Measurements from ENCODE around the gene PKP3.

PKP3 gene

GRCh38 chr11:381501-382072 lies 12.4 kb upstream of the PKP3 start:
- TF ChIP-seq CTCF (IDR thresholded peaks at IDR 0.05; ENCODE audit: low read length, missing control alignments) = no peak
- DNase-seq (ENCODE audit: low read depth) = no peak
- H3K4me3 ChIP-seq (replicated peaks; ENCODE audit: low read depth, low read length) = no peak overlapping the region

DNA sequence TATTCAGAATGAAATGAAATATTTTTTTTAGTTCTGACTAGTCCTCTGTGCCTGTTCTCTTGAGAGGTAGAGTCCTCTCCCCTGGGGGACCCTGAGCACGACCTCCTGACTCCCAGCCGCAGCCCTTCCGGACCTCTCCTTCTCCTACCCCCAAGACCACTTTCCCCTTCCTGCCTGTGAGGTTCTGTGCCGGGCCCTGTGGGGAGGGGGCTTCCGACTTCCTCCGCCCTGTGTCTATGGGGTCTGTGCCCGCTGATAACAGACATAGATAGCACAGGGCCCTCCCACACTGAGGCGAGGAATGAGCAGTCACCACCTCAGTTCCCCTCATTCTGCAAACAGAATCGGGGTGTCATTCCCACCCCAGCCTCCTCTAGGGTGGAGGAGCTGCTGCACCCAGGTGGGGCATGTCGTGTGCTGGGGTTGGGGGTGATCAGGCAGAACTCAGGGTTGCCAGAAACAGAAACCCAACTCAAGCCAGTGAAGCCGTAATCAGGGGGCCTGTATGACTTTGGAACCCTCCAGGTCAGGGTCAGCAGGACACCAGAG lies 11.9 kb upstream of the PKP3 start:
- no peak overlapping the region for H3K4me3 ChIP-seq (replicated peaks; ENCODE audit: low read depth, low read length)
- no peak for DNase-seq (ENCODE audit: low read depth)
- no peak for TF ChIP-seq CTCF (IDR thresholded peaks at IDR 0.05; ENCODE audit: low read length, missing control alignments)

- no peak for DNase-seq (ENCODE audit: low read depth)
- TF ChIP-seq CTCF (IDR thresholded peaks at IDR 0.05; ENCODE audit: low read length, missing control alignments) = no peak
- H3K4me3 ChIP-seq (replicated peaks; ENCODE audit: low read depth, low read length) = no peak overlapping the region
Observed at GRCh38 chr11:383431-383830, 10.6 kb upstream of the PKP3 start.

DNA sequence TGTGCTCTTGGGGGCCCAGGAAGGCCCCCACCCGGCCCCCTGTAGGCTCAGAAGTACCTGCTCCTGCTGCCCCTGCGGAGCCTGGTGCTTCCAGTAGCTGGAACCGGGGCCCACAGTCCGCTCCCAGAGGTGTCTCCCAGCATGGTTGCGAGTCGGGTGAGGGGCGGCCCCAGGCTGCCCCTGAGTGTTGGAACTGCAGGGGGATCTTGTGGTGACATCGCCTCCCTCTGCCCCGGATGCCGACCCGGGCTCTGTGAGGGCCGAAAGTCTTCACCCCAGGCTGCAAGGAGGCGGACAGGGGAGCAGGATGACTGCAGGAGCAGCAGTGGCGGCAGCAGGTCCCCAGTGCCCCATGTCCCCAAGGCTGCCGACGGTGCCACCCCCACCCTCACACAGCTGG lies 9.5 kb upstream of the PKP3 start:
- no peak for TF ChIP-seq CTCF (IDR thresholded peaks at IDR 0.05; ENCODE audit: low read length, missing control alignments)
- H3K4me3 ChIP-seq (replicated peaks; ENCODE audit: low read depth, low read length) = no peak overlapping the region
- DNase-seq (ENCODE audit: low read depth) = no peak

DNA sequence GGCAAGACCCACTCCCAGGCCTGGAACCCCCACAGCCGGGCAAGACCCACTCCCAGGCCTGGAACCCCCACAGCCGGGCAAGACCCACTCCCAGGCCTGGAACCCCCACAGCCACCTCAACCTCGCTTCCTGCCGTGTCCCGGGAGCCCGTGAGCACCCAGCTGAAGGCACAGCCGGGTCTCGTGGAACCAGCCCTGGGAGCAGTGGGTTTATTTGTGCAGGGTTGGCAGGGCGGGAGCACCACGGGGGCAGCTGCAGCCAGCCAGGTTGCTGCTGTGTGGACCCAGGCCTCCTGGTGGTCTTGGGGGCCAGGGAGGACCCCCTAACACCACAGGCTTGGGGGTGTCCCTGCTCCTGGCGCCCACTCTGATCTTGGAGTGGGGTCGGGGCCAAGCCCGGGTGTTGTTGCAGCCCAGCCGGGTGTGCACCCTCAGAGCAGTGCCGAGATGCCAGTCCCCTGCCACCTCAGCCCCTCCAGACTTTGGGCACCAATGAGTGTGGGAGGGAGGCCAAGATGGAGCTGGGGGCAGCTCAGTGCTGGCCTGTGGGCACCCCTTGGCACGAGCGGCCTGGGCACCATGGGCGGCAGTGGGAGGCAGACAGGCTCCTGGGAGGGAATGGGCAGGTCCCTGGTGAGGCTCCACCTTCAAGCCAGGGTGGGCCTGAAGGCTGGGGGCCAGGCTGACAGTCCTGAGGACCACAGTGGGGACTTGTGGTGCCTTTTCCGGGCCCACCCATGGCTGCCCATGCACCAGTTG lies 8.2 kb upstream of the PKP3 start:
- H3K4me3 ChIP-seq (replicated peaks; ENCODE audit: low read depth, low read length) = no peak overlapping the region
- TF ChIP-seq CTCF (IDR thresholded peaks at IDR 0.05; ENCODE audit: low read length, missing control alignments) = no peak
- no peak for DNase-seq (ENCODE audit: low read depth)

DNA sequence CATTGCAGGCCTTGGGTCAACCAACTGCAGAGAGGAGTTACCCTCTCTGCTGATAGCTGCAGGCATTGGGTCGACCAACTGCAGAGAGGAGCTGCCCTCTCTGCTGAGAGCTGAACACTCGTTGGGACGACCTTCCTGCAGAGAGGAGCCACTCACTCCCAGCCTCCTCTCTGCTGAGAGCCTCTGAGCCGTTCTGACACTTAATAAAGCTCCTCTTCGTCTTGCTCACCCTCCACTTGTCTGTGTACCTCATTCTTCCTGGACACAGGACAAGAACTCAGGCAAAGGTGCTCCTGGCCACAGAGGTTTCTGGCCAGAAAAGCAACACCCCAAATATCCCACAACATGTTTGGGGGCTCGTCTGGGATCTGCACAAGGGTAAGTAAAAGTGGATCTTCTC lies 7.5 kb upstream of the PKP3 start:
- H3K4me3 ChIP-seq (replicated peaks; ENCODE audit: low read depth, low read length) = no peak overlapping the region
- no peak for TF ChIP-seq CTCF (IDR thresholded peaks at IDR 0.05; ENCODE audit: low read length, missing control alignments)
- DNase-seq (ENCODE audit: low read depth) = no peak

Data from fibroblast of pulmonary artery (primary cell).